MCF 10A (cell line): ENCODE data around the gene MIF. TPM values are rescaled to one million over a fixed set of nuclear protein-coding genes. Genes with fewer than 3 reads are reported as not detected.
"Not testable (repeated sequence)": the region's sequence is repeated elsewhere in the genome, so short reads cannot be mapped to it uniquely, and the experiment has no call there.

Experiments used
- BruUV-seq: library from RNA; stranded (reverse); fragments of 400-500 nt; replicated peaks from 2 replicates; lab custom pipeline; 2021; lab: Mats Ljungman, UMichigan
- CTCF ChIA-PET: fragments of 300-600 bp; sonication (Branson Sonifier 250); formaldehyde crosslinking; extraction: SDS; loops from one replicate; lab custom pipeline; 2021; ENCODE audit warnings: antibody characterized with exemption, inconsistent platforms; lab: Yijun Ruan, JAX
- POLR2A ChIA-PET: fragments of 300-600, 350-650 bp; sonication (Branson Sonifier 250); formaldehyde crosslinking; extraction: SDS; loops from one replicate; lab custom pipeline; 2020; ENCODE audit warnings: antibody characterized with exemption, inconsistent platforms; lab: Yijun Ruan, JAX
- DNase-seq: peaks from one replicate; pipeline ENCODE4 v3.0.0-alpha.2; 2018; ENCODE audit not compliant: unreplicated experiment
- H3K27ac Mint-ChIP-seq: one replicate; pipeline ENCODE4 v1.8.0; 2022; ENCODE audit warnings: mild to moderate bottlenecking, low read depth, mixed read lengths; ENCODE audit not compliant: unreplicated experiment
- H3K27me3 Mint-ChIP-seq: one replicate; pipeline ENCODE4 v1.8.0; 2022; ENCODE audit warnings: mixed read lengths; ENCODE audit not compliant: insufficient read depth, unreplicated experiment
- H3K36me3 Mint-ChIP-seq: one replicate; pipeline ENCODE4 v1.8.0; 2022; ENCODE audit warnings: mild to moderate bottlenecking, moderate library complexity, mixed read lengths; ENCODE audit not compliant: insufficient read depth, unreplicated experiment
- H3K4me1 Mint-ChIP-seq: one replicate; pipeline ENCODE4 v1.8.0; 2022; ENCODE audit warnings: mixed read lengths; ENCODE audit not compliant: insufficient read depth, unreplicated experiment
- H3K4me3 Mint-ChIP-seq: one replicate; pipeline ENCODE4 v1.8.0; 2022; ENCODE audit warnings: mild to moderate bottlenecking, moderate library complexity, mixed read lengths; ENCODE audit not compliant: unreplicated experiment
- H3K9me3 Mint-ChIP-seq: one replicate; pipeline ENCODE4 v1.8.0; 2022; ENCODE audit warnings: mixed read lengths; ENCODE audit not compliant: unreplicated experiment
- intact Hi-C: fragments of 100-400 bp; cut with micrococcal nuclease; formaldehyde crosslinking; loops from 2 replicates; pipeline ENCODE4 v1.14.1; 2022
- total RNA-seq: library from RNA; stranded (reverse); gene quantifications from 2 replicates; pipeline ENCODE4 v1.2.3, GENCODE V29; 2022
- TF ChIP-seq, protein P1 (sequence below): fragments of 200-600 bp; IDR thresholded peaks from one replicate; pipeline ENCODE4 v1.8.0; 2022; ENCODE audit warnings: antibody characterized with exemption, mild to moderate bottlenecking; ENCODE audit not compliant: unreplicated experiment

Gene MIF
- total RNA-seq, 1 experiment from 2014 or later, result 1,126 TPM

DNA sequence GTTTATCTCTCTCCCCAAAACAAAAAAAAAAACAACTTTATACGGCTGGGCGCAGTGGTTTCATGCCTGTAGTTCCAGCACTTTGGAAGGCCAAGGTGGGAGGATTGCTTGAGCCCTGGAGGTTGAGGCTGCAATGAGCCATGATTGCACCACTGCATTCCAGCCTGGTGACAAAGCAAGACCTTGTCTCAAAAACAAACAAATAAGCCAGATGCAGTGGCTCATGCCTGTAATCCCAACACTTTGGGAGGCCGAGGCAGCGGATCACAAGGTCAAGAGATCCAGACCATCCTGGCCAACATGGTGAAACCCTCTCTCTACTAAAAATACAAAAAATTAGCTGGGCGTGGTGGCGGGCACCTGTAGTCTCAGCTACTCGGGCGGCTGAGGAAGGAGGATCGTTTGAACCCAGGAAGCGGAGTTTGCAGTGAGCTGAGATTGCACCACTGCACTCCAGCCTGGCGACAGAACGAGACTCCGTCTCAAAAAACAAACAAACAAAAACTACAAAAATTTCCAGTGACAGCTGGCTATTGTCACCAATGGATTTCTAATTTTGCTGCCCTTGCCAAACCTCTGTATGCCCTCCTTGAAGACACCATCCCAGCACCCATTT lies 27.5 kb downstream of the MIF start:
- H3K4me1 Mint-ChIP-seq, H3K27ac Mint-ChIP-seq, H3K9me3 Mint-ChIP-seq, H3K27me3 Mint-ChIP-seq, intact Hi-C loops, BruUV-seq, H3K4me3 Mint-ChIP-seq, H3K36me3 Mint-ChIP-seq: not testable (repeated sequence)
- DNase-seq, result peak; percentile 75
- ChIA-PET CTCF (interaction anchor here (0.6 to 1.0 kb wide), 3 partner anchors 19 to 623 kb away, joined by 3 read pairs; no protein-coding TSS in a partner anchor), POLR2A (interaction anchor here (0.6 kb wide), 1 partner anchor 171 kb away, joined by 3 read pairs; the partner anchor contains the start of gene ZNF70)

DNA sequence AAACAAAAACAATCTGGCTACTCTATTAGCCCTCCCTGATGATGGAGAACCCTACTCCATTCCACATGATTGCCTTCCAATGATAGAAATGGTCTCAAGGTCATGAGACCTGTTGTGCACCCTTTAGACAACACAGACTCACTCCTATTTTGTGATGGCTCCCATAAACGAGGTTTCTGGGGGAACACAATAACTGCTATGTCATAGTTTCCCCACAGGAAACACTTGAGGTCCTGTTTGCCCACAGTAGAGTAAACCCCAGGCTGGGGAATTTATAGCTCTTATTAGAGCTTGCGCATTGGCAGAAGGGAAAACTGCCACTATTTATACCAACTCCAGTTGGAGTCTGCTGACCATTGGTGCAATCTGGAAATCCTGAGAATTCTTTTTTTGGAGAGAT lies 28.7 kb downstream of the MIF start:
- Mint-ChIP-seq H3K27ac (no peak overlapping the region), H3K9me3 (peaks cover 8% of the 10 kb centered on the region), H3K36me3 (no peaks in the 10 kb centered on the region), H3K4me1 (no peaks in the 10 kb centered on the region), H3K4me3 (no peak overlapping the region), H3K27me3 (no peaks in the 10 kb centered on the region)
- DNase-seq, result no peak
- POLR2A ChIA-PET, result no interaction called here
- CTCF ChIA-PET, result no interaction called here
- TF ChIP-seq, protein P1, sequence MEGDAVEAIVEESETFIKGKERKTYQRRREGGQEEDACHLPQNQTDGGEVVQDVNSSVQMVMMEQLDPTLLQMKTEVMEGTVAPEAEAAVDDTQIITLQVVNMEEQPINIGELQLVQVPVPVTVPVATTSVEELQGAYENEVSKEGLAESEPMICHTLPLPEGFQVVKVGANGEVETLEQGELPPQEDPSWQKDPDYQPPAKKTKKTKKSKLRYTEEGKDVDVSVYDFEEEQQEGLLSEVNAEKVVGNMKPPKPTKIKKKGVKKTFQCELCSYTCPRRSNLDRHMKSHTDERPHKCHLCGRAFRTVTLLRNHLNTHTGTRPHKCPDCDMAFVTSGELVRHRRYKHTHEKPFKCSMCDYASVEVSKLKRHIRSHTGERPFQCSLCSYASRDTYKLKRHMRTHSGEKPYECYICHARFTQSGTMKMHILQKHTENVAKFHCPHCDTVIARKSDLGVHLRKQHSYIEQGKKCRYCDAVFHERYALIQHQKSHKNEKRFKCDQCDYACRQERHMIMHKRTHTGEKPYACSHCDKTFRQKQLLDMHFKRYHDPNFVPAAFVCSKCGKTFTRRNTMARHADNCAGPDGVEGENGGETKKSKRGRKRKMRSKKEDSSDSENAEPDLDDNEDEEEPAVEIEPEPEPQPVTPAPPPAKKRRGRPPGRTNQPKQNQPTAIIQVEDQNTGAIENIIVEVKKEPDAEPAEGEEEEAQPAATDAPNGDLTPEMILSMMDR, result no peak
- intact Hi-C loops, result no loop called here
- no TSS peak for BruUV-seq

DNA sequence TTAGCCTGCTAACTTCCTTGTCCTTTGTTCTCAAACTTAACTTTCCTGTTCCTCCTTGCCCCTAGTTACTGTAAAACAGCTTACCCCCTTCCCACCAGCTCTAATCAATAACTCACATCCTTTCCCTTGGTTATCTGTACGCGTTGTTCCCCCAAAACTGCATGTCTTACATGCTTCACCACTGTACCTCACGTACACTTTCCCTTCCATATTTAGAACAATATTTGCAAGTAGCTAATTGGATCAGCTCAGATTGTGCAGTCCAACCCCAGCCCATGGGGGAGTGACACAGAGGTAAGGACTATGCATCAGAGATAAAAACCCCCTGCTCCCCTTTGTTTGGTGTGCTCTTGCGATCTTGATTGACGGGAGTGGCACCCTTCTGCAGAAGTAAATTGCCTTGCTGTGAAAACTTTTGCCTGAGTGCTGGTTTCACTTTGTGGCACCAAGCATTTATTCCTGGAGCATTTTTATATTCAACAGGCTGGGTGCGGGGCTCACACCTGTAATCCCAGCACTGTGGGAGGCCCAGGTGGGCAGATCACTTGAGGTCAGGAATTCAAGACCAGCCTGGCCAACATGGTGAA lies 30.9 kb downstream of the MIF start:
- CTCF ChIA-PET, result interaction anchor here (1.1 kb wide), 1 partner anchor 32 kb away, joined by 3 read pairs; no protein-coding TSS in a partner anchor

DNA sequence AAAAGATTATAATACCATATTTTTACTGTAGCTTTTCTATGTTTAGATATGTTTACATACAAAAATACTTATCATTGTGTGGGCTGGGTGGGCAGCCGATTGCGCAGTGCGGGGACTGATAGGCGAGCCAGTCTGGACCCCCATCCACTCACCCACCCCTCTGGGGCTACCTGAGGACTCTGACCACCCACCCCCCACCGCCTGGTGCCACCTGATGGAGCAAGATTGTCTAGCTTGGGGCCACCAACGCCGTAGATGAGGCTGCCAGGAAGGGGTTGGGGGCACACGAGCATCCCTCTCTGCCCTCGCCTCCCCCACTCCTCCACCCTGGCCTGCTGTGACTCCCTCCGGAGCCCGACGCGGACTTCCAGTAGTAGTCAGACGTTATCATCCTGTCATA lies 32.4 kb downstream of the MIF start:
- H3K9me3 Mint-ChIP-seq, result peaks cover 17% of the 10 kb centered on the region

More for the DNA sequence above, 30.9 kb downstream of the MIF start:
- no peaks in the 10 kb centered on the region for H3K4me1 Mint-ChIP-seq
- intact Hi-C loops, result no loop called here
- H3K27ac Mint-ChIP-seq, result no peak overlapping the region
- peaks cover 8% of the 10 kb centered on the region for H3K9me3 Mint-ChIP-seq
- no peak overlapping the region for H3K4me3 Mint-ChIP-seq
- no TSS peak for BruUV-seq
- POLR2A ChIA-PET, result interaction anchor here (1.5 kb wide), 1 partner anchor 11 kb away, joined by 4 read pairs; no protein-coding TSS in a partner anchor
- H3K36me3 Mint-ChIP-seq, result no peaks in the 10 kb centered on the region
- TF ChIP-seq, protein P1, result no peak
- DNase-seq, result no peak
- no peaks in the 10 kb centered on the region for H3K27me3 Mint-ChIP-seq

More for the DNA sequence above, 32.4 kb downstream of the MIF start:
- no peak overlapping the region for H3K4me3 Mint-ChIP-seq
- intact Hi-C loops, result no loop called here
- no TSS peak for BruUV-seq
- no peaks in the 10 kb centered on the region for H3K4me1 Mint-ChIP-seq
- H3K27ac Mint-ChIP-seq, result no peak overlapping the region
- DNase-seq, result no peak
- ChIA-PET POLR2A (interaction anchor here (0.9 kb wide), 1 partner anchor 36 kb away, joined by 3 read pairs; no protein-coding TSS in a partner anchor), CTCF (no interaction called here)
- TF ChIP-seq, protein P1, result no peak
- peaks cover 7% of the 10 kb centered on the region for H3K36me3 Mint-ChIP-seq
- H3K27me3 Mint-ChIP-seq, result no peaks in the 10 kb centered on the region
